Prostate gland (tissue), 1 donor: ENCODE results near the gene NMNAT2.

Experiments
- POLR2A ChIP-seq: fragments of 450-650 bp; IDR thresholded peaks from one replicate; pipeline ENCODE4 v1.6.1; 2016; ENCODE audit warnings: antibody characterized with exemption, mild to moderate bottlenecking
- POLR2AphosphoS5 ChIP-seq: sonication (generic); formaldehyde crosslinking; IDR thresholded peaks from one replicate; pipeline ENCODE4 v1.6.1; 2017; ENCODE audit warnings: antibody characterized with exemption

DNA sequence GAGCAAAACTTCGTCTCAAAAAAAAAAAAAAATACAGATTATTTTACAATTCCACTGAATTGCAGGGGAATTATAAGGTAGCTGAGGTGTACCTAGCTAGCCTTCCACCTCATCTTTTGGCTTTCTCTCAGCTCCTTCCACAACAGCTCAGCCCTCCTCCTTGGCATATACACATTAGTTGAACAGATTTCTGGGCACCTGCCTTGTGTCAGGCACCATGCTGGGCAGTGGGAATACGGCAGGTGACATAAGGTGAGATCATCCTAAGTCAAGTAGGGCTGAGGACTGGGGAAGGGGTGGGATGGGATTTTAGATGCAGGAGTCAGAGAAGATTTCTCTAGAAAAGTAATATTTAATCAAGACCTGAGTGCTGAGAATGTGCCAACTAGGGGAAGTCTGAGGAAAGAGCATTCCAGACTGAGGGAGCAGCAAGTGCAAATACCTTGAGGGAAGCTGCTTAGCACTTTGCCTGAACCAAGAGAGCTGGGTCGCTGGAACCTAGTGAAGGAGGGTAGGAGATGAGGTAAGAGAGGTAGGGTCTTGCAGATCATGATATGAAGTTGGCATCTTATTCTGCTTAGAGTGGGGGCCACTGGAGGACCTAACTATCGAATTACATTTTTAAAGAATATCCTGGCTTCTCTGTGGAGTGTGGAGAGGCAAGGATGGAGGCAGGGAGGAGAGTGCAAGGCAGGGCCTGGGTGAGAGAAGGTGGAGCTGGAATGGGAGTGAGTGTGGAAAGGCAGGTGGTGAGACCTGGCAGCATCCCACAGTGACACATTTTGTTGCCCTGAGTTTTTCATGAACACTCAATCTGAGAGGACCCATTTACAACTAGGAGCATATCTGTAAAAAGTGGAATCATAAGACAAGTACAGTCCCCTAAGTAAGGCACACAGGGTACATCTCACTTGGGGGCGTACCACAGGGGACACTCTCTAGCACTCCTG lies 203.9 kb downstream of the NMNAT2 start:
- no peak for TF ChIP-seq POLR2A
- TF ChIP-seq POLR2AphosphoS5 = no peak
